ENCODE results near the gene NFU1.

The NFU1 gene

DNA sequence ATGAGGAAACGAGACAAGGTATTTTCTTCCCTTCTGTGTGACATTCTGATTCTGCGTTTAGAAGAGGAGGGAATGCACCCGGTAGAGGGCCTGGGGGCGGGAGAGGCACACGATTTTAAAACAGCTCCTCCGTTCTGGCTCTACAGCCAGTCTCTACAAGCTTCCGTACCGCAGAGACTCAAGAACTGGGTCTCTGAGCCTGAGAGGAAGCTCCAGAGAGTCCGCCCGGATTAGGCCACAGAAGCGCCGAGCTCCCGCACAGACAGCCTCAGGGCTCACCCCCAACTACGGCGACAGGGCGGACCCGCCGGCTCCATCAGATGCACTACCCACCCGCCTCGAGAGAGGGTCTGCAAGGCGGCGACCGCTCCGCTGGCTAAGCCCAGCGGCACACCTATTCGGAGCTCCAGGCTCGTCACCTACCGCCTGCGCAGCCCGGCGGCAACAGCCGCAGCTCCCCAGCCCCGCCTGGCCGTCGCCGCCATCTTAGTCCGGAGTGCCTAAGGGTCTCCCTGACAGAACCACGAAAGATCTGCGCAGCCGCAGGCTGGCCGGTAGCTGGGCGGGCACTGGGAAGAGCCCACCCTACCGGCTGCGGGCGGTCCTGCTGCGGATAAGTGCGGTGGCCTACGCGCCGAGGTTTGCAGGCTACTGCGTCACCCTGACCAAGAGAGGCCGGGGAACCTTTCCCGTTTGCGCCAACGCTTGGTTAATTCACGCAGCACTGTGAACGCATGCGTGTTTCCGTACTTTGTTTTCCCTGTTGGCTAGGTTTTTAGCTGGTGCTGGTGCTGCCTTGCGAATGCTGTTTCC, at the start of gene NFU1:
Gene NFU1 (minus strand): TSS at position 498 of the 813 bp plus-strand sequence. CDS start 13 bp downstream, at position 485.
- peak; percentile 76 to 87 for DNase-seq (ENCODE audit: low read depth in 2 of 2)

- no peak for DNase-seq (ENCODE audit: low read depth in 2 of 2)
Observed at GRCh38 chr2:69483696-69484095, 46.5 kb upstream of the NFU1 start.

- DNase-seq (ENCODE audit: low read depth in 2 of 2) = no peak
Observed at GRCh38 chr2:69483024-69483423, 45.8 kb upstream of the NFU1 start.

DNA sequence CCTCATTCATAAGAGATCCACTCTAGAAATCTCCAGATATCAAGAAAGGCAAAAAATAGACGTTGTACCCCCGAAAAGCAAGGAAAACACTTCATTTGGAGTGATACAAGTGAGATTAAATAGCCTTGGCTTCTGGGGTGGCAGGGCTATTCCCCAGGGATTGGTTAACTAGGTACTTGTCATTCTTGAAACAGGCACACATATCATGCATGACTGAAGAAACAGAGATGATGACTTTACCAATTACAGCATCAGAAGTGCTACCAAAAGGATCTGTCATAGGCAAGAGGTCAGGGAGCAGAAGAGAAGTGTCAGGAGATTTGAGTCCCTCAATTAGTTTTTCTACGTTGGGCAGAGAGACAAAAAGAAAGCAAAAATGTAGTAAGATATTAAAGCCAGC, 45.2 kb upstream of the NFU1 start:
- DNase-seq (ENCODE audit: low read depth in 2 of 2) = no peak

GRCh38 chr2:69481421-69481820, 44.2 kb upstream of the NFU1 start:
- no peak for DNase-seq (ENCODE audit: low read depth in 2 of 2)

GRCh38 chr2:69477627-69478026, 40.4 kb upstream of the NFU1 start:
- no peak for DNase-seq (ENCODE audit: low read depth in 2 of 2)

DNA sequence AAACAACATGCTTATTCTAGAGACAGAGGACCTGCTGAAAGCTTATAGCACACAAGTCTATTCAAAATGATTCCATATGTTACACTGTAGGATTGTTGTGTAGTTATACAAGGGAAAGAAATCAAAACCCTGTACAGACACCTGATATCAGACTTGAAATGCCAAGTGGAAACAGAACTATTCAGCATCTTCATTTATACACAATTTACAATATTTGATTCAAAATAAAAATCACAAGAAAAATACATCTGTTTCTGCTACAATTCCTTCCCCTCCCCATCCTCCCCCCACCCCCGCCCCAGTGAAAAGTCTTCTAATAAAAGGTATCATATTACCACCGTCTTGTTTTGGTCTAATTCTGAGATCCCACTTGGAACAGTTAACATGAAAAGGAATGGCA, 37.5 kb upstream of the NFU1 start:
- DNase-seq (ENCODE audit: low read depth in 2 of 2) = no peak

GRCh38 chr2:69471793-69472192, 34.6 kb upstream of the NFU1 start:
- no peak for DNase-seq (ENCODE audit: low read depth in 2 of 2)

- DNase-seq (ENCODE audit: low read depth in 2 of 2) = no peak
Observed at GRCh38 chr2:69470911-69471310, 33.7 kb upstream of the NFU1 start.

DNA sequence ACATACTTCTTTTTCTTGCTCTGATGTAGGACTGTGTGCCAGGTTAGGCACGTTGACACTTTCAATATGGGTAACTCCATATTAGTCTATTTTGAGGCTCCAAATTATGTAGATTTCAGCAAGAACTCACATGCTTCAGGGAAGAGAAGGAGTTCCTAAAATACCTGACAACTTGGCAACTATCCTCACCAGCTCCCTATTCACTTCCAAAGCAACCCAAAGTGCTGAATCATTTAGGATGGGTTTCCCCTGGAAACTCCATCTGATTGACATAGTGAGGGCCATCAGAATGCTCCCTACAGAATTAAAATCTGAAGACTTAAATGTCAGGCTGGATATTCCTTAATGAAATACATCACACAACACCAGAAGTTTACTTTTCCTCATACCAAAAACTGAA, 32.5 kb upstream of the NFU1 start:
- no peak for DNase-seq (ENCODE audit: low read depth in 2 of 2)

GRCh38 chr2:69469375-69469774, 32.1 kb upstream of the NFU1 start:
- no peak for DNase-seq (ENCODE audit: low read depth in 2 of 2)

DNA sequence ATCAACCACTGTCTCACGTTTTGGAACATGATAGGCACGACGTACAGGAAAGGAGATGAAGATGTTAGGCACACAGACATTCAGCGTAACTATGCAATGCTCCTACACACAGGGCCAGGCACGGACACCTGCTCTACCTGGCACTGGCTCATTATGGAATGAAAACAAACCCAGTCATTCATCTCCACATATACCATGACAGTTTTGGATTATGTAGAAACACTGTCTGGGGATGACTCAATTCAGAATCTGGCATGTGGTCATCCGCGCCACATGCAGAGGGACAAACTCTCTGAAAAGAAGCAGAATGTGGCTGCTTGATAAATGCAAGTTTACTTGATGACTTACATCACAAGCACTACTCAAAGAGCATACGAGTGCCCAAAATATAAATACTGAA, 29.5 kb upstream of the NFU1 start:
- no peak for DNase-seq (ENCODE audit: low read depth in 2 of 2)

DNA sequence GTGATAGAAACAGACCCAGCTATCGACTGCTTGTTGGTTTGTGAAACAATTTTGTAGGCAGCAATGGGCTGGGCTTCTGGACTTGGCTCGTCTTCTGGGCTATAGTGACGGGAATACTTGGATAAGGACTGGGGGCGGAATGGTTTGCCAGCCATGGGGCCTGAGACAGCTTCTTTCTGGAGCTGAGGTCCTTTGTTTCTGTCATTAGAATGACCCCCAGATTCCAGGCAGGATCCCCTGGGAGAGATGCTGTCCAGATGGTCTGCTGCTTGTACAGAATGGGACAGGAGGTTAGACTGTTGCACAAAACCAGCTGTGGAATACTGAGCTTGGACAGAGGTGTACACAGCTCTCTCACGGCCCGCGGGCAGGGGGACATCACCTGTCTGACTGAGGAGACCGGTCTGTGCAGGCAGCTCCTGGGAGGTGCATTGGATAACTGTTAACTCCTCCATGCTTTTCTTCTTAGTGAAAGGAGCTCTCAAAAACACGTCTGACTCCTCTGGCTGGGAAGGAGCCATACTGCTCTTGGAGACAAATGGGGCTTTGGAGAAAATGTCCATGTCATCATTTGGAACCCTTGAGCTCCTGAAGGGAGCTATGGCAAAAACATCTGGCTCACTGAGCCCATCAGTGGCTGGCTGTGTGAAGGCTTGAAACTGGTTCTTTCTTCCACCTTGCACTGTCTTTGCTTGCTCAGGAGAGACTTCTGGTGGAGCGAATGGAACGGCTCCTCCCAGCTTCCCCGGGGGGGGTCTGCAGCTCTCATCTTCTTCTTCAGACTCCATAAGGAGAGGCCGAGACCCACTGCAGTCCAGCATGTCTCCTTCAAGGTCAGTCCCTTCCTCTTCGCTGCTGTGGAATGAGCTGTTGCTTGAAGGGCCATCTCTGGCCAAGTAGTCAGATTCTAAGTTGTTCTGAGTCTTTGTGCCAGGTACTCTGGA, 28.6 kb upstream of the NFU1 start:
- DNase-seq (ENCODE audit: low read depth in 2 of 2) = no peak

- DNase-seq (ENCODE audit: low read depth in 2 of 2) = no peak
Observed at GRCh38 chr2:69464575-69464974, 27.3 kb upstream of the NFU1 start.

- DNase-seq (ENCODE audit: low read depth in 2 of 2) = no peak
Observed at GRCh38 chr2:69462780-69463179, 25.5 kb upstream of the NFU1 start.

- no peak for DNase-seq (ENCODE audit: low read depth in 2 of 2)
Observed at GRCh38 chr2:69461404-69461803, 24.2 kb upstream of the NFU1 start.

- no peak for DNase-seq (ENCODE audit: low read depth in 2 of 2)
Observed at GRCh38 chr2:69459936-69460335, 22.7 kb upstream of the NFU1 start.

GRCh38 chr2:69456950-69457445, 19.8 kb upstream of the NFU1 start:
- no peak for DNase-seq (ENCODE audit: low read depth in 2 of 2)

GRCh38 chr2:69456154-69456553, 18.9 kb upstream of the NFU1 start:
- no peak for DNase-seq (ENCODE audit: low read depth in 2 of 2)

DNA sequence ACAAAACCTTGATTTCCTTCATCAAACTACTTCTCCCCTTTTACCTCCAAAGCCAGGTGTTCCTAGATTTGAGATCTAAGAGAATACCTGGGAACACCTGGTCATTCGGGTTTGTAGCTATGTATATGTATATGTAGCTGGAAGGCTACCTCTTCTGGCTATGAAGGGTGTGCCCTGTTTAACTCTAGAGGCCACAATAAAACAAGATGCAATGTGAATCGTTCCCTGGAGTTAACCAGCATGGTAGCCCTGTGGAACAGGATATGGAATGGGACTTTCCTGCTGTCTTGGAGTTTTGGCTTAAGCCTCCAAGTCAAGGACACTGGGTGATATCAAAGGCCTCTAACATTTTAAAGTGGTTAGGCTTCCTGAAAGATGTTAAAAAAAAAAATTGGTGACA, 17.7 kb upstream of the NFU1 start:
- no peak for DNase-seq (ENCODE audit: low read depth in 2 of 2)

DNA sequence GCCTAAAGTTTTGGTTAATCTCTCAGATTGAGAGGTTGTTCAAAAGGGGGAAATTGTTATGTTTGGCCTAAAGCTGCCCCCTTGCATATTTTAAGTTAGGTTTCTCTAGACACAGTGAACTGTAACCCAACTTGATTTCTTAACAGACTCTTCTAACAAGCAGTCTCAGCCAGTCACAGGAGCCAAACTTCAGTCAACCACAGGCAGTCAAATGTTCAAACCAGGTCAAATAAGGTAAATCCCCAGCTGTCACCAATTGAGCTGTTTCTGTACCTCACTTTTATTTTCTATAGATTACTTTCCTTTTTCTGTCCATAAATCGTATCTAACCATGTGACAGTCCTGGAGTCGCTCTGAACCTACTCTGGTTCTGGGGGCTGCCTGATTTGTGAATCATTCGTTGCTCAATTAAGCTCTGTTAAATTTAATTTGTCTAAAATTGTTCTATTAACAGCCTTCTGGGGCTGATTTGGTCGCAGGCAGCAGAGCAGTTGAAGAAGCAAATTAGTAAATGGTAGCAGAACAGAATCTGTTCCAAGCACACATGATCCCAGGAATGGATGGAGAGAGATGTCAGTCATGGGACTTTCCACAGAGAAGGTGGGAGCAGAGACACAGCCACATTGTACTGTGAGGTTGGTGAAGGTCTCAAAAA, 16.4 kb upstream of the NFU1 start:
- DNase-seq (ENCODE audit: low read depth in 2 of 2) = peak in 1 of 2 experiments; percentile 4

- no peak for DNase-seq (ENCODE audit: low read depth in 2 of 2)
Observed at GRCh38 chr2:69452687-69453086, 15.5 kb upstream of the NFU1 start.
